ENCODE results near the gene ZNF358.

- no peak for TF ChIP-seq CTCF (IDR thresholded peaks at IDR 0.05)
- no peak for TF ChIP-seq POLR2A (IDR thresholded peaks at IDR 0.05)
Observed at GRCh38 chr19:7527516-7528191, 11.8 kb downstream of the ZNF358 start.

Measured in breast epithelium (tissue), 3 donors.